ENCODE measurements around the gene TRPM3.

Gene TRPM3

DNA sequence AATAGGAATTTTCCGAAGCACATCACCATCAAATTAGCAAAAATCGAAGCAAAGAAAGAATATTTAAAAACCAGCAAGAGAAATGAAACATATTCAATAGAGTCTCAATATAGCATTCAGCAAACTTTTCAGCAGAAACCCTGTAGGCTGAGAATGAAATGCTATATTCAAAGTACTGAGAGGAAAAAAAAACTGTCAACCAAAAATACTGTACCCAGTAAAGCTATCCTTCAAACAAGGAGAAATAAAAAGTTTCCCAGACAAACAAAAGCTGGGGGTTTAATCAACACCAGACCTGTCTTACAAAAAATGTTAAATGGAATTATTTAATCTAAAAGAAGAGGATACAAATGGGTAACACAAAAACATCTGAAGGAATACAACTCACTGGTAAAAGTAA, 116.0 kb downstream of the TRPM3 start:
- TF ChIP-seq CTCF (conservative IDR thresholded peaks at IDR 0.05) (no peak), ZFX (IDR thresholded peaks at IDR 0.05) (no peak)

DNA sequence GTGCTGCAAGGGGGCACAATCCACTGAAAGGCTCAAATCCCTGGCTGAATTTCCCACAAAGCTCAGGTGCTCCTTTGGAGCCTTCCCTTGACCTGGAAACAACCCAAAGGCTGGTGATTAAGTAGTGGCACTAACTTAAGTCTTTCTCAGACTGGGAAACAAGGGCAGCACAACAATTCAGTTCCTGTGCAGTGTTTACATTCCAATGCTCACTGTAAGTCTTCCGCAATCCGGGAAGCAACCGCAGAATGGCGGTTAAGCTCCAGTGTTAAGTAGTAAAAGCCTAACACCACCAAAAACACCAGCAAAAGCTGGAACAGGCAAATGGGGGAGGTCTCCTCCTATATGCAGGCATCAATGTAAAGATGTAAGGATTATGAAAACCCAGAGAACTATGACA, 117.2 kb downstream of the TRPM3 start:
- TF ChIP-seq ZFX (IDR thresholded peaks at IDR 0.05) (no peak), CTCF (conservative IDR thresholded peaks at IDR 0.05) (no peak)
- H3K27ac ChIP-seq: no peak overlapping the region

More for the DNA sequence above, 116.0 kb downstream of the TRPM3 start:
- H3K27ac ChIP-seq: no peak overlapping the region

DNA sequence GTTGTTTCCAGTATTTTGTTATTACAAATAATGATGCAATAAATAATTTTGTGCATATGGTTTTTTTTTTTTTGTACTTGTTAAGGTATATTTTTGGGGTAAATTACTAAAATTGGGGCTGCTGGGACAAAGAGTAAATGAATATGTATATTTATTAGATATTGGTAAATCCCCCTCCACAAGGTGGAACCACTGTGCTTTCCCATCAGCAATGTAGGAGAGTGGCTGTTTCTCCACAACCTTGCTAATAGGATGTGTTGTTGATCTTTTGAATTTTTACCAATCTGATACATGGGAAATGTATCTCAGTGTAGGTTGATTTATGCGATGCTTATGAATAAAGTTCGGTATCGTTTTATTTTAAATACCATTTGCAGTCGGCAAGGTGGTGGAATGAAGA, 118.1 kb downstream of the TRPM3 start:
- H3K27ac ChIP-seq: no peak overlapping the region
- peak; percentile 29 for TF ChIP-seq CTCF (conservative IDR thresholded peaks at IDR 0.05)
- TF ChIP-seq ZFX (IDR thresholded peaks at IDR 0.05): no peak

DNA sequence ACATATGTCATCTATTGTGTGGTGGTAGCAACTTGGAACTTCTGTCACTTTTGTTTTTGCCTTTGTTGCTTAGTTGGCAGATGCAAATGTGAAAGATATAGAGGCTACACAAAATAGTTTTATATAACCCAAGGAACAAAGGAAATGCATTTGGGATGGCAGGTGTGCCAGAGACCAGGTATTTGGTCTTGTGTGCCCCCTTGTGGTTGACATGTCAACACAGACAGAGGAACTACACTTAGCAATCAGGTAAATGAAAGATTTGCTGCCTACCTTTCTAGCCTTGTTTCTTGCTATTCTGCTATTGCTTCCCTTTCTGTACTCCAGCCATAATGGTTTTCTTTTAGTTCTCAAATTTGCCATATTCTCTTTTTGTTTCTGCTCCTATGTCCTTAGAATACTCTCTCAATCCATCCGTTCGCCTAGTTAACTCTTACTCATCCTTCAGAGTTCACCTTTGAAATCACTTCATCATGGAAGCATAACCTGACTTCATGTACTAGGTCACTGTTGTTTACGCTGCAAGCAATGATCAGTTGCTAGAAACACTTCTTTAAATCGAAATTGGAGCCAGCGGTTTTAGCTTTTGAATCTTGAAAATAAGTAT, 119.5 kb downstream of the TRPM3 start:
- no peak for TF ChIP-seq ZFX (IDR thresholded peaks at IDR 0.05)
- peak; percentile 81 for TF ChIP-seq CTCF (conservative IDR thresholded peaks at IDR 0.05)
- no peak overlapping the region for H3K27ac ChIP-seq

DNA sequence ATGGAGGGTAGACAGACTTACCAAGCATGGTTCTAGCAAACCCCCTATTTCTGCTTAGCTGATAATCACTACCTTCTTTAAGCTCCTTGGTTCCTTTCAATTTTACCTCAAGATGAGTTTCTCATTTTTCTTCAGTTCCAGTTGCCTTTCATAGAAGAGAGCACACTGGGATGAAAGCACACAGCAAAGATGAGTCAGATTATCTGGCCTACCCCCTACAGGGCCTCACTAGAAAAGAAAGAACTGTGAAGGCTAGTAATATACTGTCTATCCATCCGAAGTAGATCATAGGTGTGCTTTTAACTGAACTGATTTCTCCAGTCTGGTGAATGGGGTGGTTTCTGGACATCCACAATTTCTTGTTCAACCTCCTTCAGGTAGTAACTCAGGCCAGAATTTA, 122.5 kb downstream of the TRPM3 start:
- no peak for TF ChIP-seq CTCF (conservative IDR thresholded peaks at IDR 0.05)
- TF ChIP-seq ZFX (IDR thresholded peaks at IDR 0.05): no peak
- no peak overlapping the region for H3K27ac ChIP-seq

DNA sequence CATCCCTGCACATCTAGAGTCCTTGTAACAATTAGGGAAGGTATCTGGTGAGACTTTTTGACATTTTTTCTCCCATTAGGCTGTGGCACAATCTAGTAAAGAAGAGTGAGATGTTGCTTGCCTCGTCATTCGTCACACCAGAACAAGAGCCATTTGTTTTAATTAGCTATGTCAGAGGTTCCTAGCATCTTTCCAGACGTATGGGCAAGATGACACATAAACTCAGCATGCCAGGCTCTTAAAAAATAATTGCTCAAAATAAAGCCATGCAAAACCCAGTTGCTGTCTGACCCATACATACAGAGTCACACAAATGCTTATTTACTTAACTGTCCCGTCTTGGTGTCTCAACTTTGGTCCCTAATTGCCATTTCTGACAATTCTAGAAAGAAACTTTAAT, 125.9 kb downstream of the TRPM3 start:
- TF ChIP-seq ZFX (IDR thresholded peaks at IDR 0.05) (no peak), CTCF (conservative IDR thresholded peaks at IDR 0.05) (no peak)
- H3K27ac ChIP-seq: no peak overlapping the region

DNA sequence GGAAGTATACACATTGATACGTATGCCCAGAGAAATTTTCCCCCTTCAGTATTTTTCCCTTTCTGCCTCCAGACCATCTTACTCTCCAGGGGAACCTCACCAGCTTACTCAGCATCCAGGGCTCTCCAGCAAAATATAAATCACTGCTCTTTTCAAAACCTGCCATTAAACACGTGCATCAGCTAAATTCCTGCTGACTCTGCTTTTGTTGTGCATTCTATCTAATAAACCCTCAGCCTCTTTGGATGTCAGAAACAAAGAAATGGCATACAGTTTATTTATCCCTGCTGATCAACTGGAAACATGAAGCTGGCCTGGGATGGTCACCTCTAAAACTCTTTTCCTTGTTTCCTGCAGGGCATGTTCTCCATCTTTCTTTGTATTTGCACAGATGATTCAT, 126.8 kb downstream of the TRPM3 start:
- TF ChIP-seq ZFX (IDR thresholded peaks at IDR 0.05): no peak
- no peak for TF ChIP-seq CTCF (conservative IDR thresholded peaks at IDR 0.05)
- no peak overlapping the region for H3K27ac ChIP-seq

Measured in C4-2B (cell line).